IMR-90 (cell line): ENCODE measurements around the gene PTGES2. TPM values are rescaled to one million over a fixed set of nuclear protein-coding genes. Genes with fewer than 3 reads are reported as not detected.
A peak's percentile ranks its signal among the peaks of the same experiment; 100 is the strongest.

ENCODE experiments used
- ATAC-seq: fragments of 200-7000 bp; cut with Tn5 transposase; 2 replicates; pipeline ENCODE4 v1.9.1; 2020; ENCODE audit warnings: low read depth, mild to moderate bottlenecking, moderate library complexity
- BruUV-seq: library from RNA; stranded (reverse); fragments of 400-500 nt; replicated peaks from 2 replicates; lab custom pipeline; 2021; lab: Mats Ljungman, UMichigan
- CTCF ChIA-PET: fragments of 300-600 bp; formaldehyde crosslinking; extraction: SDS; loops from one replicate; lab custom pipeline; 2021; ENCODE audit warnings: antibody characterized with exemption; lab: Yijun Ruan, JAX
- POLR2A ChIA-PET: fragments of 300-600 bp; sonication (Branson Sonifier 250); formaldehyde crosslinking; loops from one replicate; lab custom pipeline; 2022; ENCODE audit warnings: antibody characterized with exemption; ENCODE audit not compliant: unreplicated experiment; lab: Charles Lee
- DNase-seq: peaks from one replicate; pipeline ENCODE4 v3.0.0; 2013
- H2AFZ ChIP-seq: replicated peaks from 2 replicates; pipeline ENCODE3; 2013; ENCODE audit warnings: low read length, mild to moderate bottlenecking; ENCODE audit not compliant: poor library complexity
- H2AK5ac ChIP-seq: 2 replicates; pipeline ENCODE4 v1.6.1; 2013; ENCODE audit warnings: low read depth, low read length, inconsistent platforms
- H2AK9ac ChIP-seq: replicated peaks from 2 replicates; pipeline ENCODE3; 2013; ENCODE audit warnings: mild to moderate bottlenecking, low read depth, low read length, moderate library complexity; ENCODE audit not compliant: poor library complexity
- H2BK120ac ChIP-seq: 2 replicates; pipeline ENCODE4 v1.6.1; 2013; ENCODE audit warnings: low read depth, low read length, inconsistent platforms
- H2BK15ac ChIP-seq: 3 replicates; pipeline ENCODE4 v1.6.1; 2013; ENCODE audit warnings: low read depth, low read length, inconsistent platforms
- H2BK20ac ChIP-seq: 2 replicates; pipeline ENCODE4 v1.6.1; 2013; ENCODE audit warnings: low read depth, mild to moderate bottlenecking, inconsistent platforms, low read length, moderate library complexity
- H2BK5ac ChIP-seq: 2 replicates; pipeline ENCODE4 v1.6.1; 2013; ENCODE audit warnings: mild to moderate bottlenecking, low read depth, low read length, inconsistent platforms; ENCODE audit not compliant: poor library complexity, severe bottlenecking
- H3K14ac ChIP-seq: replicated peaks from 2 replicates; pipeline ENCODE4 v1.6.1; 2013; ENCODE audit warnings: low read depth, low read length, inconsistent platforms
- H3K18ac ChIP-seq: 2 replicates; pipeline ENCODE4 v1.6.1; 2013; ENCODE audit warnings: low read depth, low read length, control low read depth
- H3K23ac ChIP-seq: 2 replicates; pipeline ENCODE4 v1.6.1; 2013; ENCODE audit warnings: low read depth, low read length, inconsistent platforms
- H3K27ac ChIP-seq: 2 replicates; pipeline ENCODE4 v1.5.1; 2013; ENCODE audit warnings: mild to moderate bottlenecking, control low read depth, low read length; ENCODE audit not compliant: insufficient read depth
- H3K27me3 ChIP-seq: 2 replicates; pipeline ENCODE4 v1.6.1; 2013; ENCODE audit warnings: low read length; ENCODE audit not compliant: control insufficient read depth, insufficient read depth
- H3K36me3 ChIP-seq: 2 replicates; pipeline ENCODE4 v1.6.1; 2013; ENCODE audit warnings: low read length, mixed read lengths; ENCODE audit not compliant: control insufficient read depth, insufficient read depth
- H3K4ac ChIP-seq: 2 replicates; pipeline ENCODE4 v1.6.1; 2013; ENCODE audit warnings: low read depth, low read length, inconsistent platforms
- H3K4me1 ChIP-seq: 2 replicates; pipeline ENCODE4 v1.6.1; 2013; ENCODE audit warnings: low read length, mixed read lengths; ENCODE audit not compliant: control insufficient read depth, insufficient read depth
- H3K4me2 ChIP-seq: 2 replicates; pipeline ENCODE4 v1.6.1; 2013; ENCODE audit warnings: low read depth, mild to moderate bottlenecking, control low read depth, low read length, moderate library complexity
- H3K4me3 ChIP-seq: 2 replicates; pipeline ENCODE4 v1.5.1; 2013; ENCODE audit warnings: low read depth, mild to moderate bottlenecking, control low read depth, low read length, moderate library complexity; ENCODE audit not compliant: insufficient read depth
- H3K56ac ChIP-seq: 2 replicates; pipeline ENCODE4 v1.6.1; 2013; ENCODE audit warnings: low read length, inconsistent platforms; ENCODE audit not compliant: insufficient read depth; ENCODE audit errors: extremely low read depth
- H3K79me1 ChIP-seq, 2 experiments: 2 replicates each; pipeline ENCODE4 v1.6.1; 2013; ENCODE audit warnings: low read length in 2 of 2, inconsistent platforms in 1 of 2, low read depth in 1 of 2
- H3K9ac ChIP-seq: 2 replicates; pipeline ENCODE4 v1.6.1; 2013; ENCODE audit warnings: low read depth, low read length, control low read depth
- H3K9me1 ChIP-seq: 2 replicates; pipeline ENCODE4 v1.6.1; 2013; ENCODE audit warnings: low read length, inconsistent platforms; ENCODE audit not compliant: insufficient read depth
- H3K9me3 ChIP-seq: 2 replicates; pipeline ENCODE4 v1.6.1; 2013; ENCODE audit warnings: low read length; ENCODE audit not compliant: control insufficient read depth, insufficient read depth
- H4K20me1 ChIP-seq: 2 replicates; pipeline ENCODE4 v1.6.1; 2013; ENCODE audit warnings: low read length, inconsistent platforms; ENCODE audit not compliant: insufficient read depth
- H4K5ac ChIP-seq: 2 replicates; pipeline ENCODE4 v1.6.1; 2013; ENCODE audit warnings: mild to moderate bottlenecking, low read depth, low read length, control low read depth
- H4K8ac ChIP-seq, 2 experiments: 2 replicates each; pipeline ENCODE4 v1.6.1; 2013; ENCODE audit warnings: low read depth in 2 of 2, low read length in 2 of 2, control low read depth in 1 of 2, inconsistent platforms in 1 of 2
- H4K91ac ChIP-seq: 2 replicates; pipeline ENCODE4 v1.6.1; 2013; ENCODE audit warnings: low read depth, low read length, inconsistent platforms; ENCODE audit not compliant: insufficient read depth
- CHD1 ChIP-seq: IDR thresholded peaks from 2 replicates; pipeline ENCODE4 v1.6.1; 2012; ENCODE audit warnings: low read depth, low read length, improper control_type of control experiment
- MAZ ChIP-seq: IDR thresholded peaks from 2 replicates; pipeline ENCODE4 v1.6.1; 2012; ENCODE audit warnings: low read depth, mild to moderate bottlenecking, low read length, improper control_type of control experiment, moderate library complexity, borderline replicate concordance
- NFE2L2 ChIP-seq: fragments of 150-350 bp; IDR thresholded peaks from 2 replicates; pipeline ENCODE4 v1.6.1; 2016; ENCODE audit warnings: low read depth, mild to moderate bottlenecking, low read length
- RFX5 ChIP-seq: IDR thresholded peaks from 2 replicates; pipeline ENCODE4 v1.8.0; 2012; ENCODE audit warnings: low read depth, mild to moderate bottlenecking, low read length, moderate library complexity
- SMC3 ChIP-seq: fragments of 150-350 bp; IDR thresholded peaks from 2 replicates; pipeline ENCODE4 v1.6.1; 2016; ENCODE audit warnings: low read depth, mild to moderate bottlenecking, antibody characterized with exemption, low read length, moderate library complexity
- WGBS, 2 experiments: methylation state at CpG; one replicate each; pipeline versions ENCODE4 v1.1.5 to v1.1.7; 2013; ENCODE audit warnings: missing lambda C conversion rate in 2 of 2; ENCODE audit not compliant: insufficient read length in 1 of 2; ENCODE audit errors: extremely low coverage in 2 of 2; 5-methylcytosine and 5-hydroxymethylcytosine counted together
- dilution Hi-C: fragments of 300-500 bp; cut with HindIII; formaldehyde crosslinking; loops from one replicate; pipeline ENCODE4 v1.14.3; 2018; ENCODE audit warnings: low sequenced_read_pairs; ENCODE audit not compliant: unreplicated experiment
- in situ Hi-C: fragments of 300-500 bp; cut with MboI; formaldehyde crosslinking; loops from 3 replicates; pipeline ENCODE4 v1.14.3; 2019; ENCODE audit warnings: low sequenced_read_pairs, inconsistent platforms, mixed read lengths
- intact Hi-C: fragments of 100-400 bp; cut with micrococcal nuclease; formaldehyde crosslinking; loops from 2 replicates; pipeline ENCODE4 v1.10.0; 2022
- polyA plus RNA-seq, 3 experiments: library from polyadenylated mRNA; depleted of rRNA; stranded (reverse); fragments of >200 nt; gene quantifications; 2 replicates each; pipeline ENCODE4 v1.2.3, GENCODE V29; 2012; ENCODE audit warnings: low replicate concordance in 1 of 3
- total RNA-seq: library from RNA; depleted of rRNA; stranded (reverse); fragments of >200 nt; gene quantifications from 2 replicates; pipeline ENCODE4 v1.2.3, GENCODE V29; 2012

The PTGES2 gene
- total and polyA plus RNA-seq, 2 of the 4 experiments (the other 2 are of a cell fraction): 100 to 107 TPM

- peak; percentile 48 for TF ChIP-seq NFE2L2
- TF ChIP-seq CHD1: no peak
- TF ChIP-seq SMC3: no peak
- no peak for TF ChIP-seq MAZ
- TF ChIP-seq RFX5: no peak
- BruUV-seq: no TSS peak
- no peak overlapping the region; the same call in 1 of the 2 replicates for H3K4me2 ChIP-seq
- H3K4ac ChIP-seq: peak overlapping the region; percentile 4; the same call in 1 of the 2 replicates
- dilution Hi-C loops (no loop called here), in situ Hi-C loops (no loop called here), intact Hi-C loops (loop anchor here (5.0 kb wide), 1 partner anchor 115 kb away; no protein-coding TSS in a partner anchor)
- H2AFZ ChIP-seq: no peak overlapping the region
- no peak overlapping the region for H2AK9ac ChIP-seq
- H4K20me1 ChIP-seq: peaks cover 11% of the 10 kb centered on the region
- peak overlapping the region; percentile 5 for H2BK5ac ChIP-seq
- H4K8ac ChIP-seq: peak overlapping the region in 1 of 2 experiments; percentile 45; a peak in 1 of 4 replicates
- peak overlapping the region; percentile 39; the same call in 1 of the 2 replicates for H4K5ac ChIP-seq
- peak overlapping the region; percentile 63; the same call in 1 of the 2 replicates for H2BK120ac ChIP-seq
- peaks cover 5 to 67% of the 10 kb centered on the region in 2 experiments for H3K79me1 ChIP-seq
- H3K23ac ChIP-seq: no peak overlapping the region
- WGBS, 2 experiments: 100% methylated on average over 1 of the region's 7 CpGs; no CpG with 5 or more reads in 1 of the 2 experiments
- no peak overlapping the region for H3K9ac ChIP-seq
- H3K27ac ChIP-seq: peak overlapping the region; percentile 92; the same call in 1 of the 2 replicates
- H4K91ac ChIP-seq: no peak overlapping the region; the same call in 1 of the 2 replicates
- H3K4me1 ChIP-seq: peaks cover 32% of the 10 kb centered on the region
- peaks cover 13% of the 10 kb centered on the region for H3K9me1 ChIP-seq
- H3K27me3 ChIP-seq: no peaks in the 10 kb centered on the region
- no peaks in the 10 kb centered on the region for H3K9me3 ChIP-seq
- ATAC-seq (no peak), DNase-seq (no peak)
- H3K56ac ChIP-seq: no peak overlapping the region
- H2AK5ac ChIP-seq: peak overlapping the region; percentile 83; the same call in 1 of the 2 replicates
- peak overlapping the region; percentile 9; the same call in 1 of the 2 replicates for H2BK20ac ChIP-seq
- ChIA-PET CTCF (no interaction called here), POLR2A (no interaction called here)
- no peaks in the 10 kb centered on the region for H3K36me3 ChIP-seq
- H2BK15ac ChIP-seq: no peak overlapping the region; the same call in 2 of the 3 replicates
- H3K14ac ChIP-seq: no peak overlapping the region
- no peak overlapping the region for H3K4me3 ChIP-seq
- H3K18ac ChIP-seq: peak overlapping the region; percentile 34; the same call in 1 of the 2 replicates
Observed at GRCh38 chr9:128082151-128082550, 45.4 kb downstream of the PTGES2 start.
